ENCODE data around the gene WASF3.

DNA sequence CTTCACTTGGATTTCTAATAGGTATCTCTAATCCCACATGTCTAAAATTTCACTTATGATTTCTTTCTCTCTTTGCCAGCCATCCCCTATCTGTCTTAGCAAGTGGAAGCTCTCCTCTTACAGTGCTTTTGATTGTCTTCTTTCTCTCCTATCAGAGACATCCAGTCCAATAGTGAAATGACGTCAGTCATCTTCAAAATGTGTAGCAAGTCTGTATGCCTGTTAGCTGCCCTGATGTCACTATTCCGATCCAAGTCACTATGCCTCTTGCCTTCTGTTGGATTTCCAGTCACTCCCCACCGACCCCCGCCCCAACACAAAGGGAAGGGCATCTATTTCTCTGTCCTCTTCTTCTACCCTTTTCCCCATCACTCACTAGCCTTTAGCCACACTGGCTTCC, 96.4 kb downstream of the WASF3 start:
- TF ChIP-seq, protein P1, sequence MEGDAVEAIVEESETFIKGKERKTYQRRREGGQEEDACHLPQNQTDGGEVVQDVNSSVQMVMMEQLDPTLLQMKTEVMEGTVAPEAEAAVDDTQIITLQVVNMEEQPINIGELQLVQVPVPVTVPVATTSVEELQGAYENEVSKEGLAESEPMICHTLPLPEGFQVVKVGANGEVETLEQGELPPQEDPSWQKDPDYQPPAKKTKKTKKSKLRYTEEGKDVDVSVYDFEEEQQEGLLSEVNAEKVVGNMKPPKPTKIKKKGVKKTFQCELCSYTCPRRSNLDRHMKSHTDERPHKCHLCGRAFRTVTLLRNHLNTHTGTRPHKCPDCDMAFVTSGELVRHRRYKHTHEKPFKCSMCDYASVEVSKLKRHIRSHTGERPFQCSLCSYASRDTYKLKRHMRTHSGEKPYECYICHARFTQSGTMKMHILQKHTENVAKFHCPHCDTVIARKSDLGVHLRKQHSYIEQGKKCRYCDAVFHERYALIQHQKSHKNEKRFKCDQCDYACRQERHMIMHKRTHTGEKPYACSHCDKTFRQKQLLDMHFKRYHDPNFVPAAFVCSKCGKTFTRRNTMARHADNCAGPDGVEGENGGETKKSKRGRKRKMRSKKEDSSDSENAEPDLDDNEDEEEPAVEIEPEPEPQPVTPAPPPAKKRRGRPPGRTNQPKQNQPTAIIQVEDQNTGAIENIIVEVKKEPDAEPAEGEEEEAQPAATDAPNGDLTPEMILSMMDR (IDR thresholded peaks at IDR 0.05): no peak
- no peak for TF ChIP-seq POLR2A (IDR thresholded peaks at IDR 0.05)
